NCI-H146 treated with DMSO at 0.1 percent for 48 hours (cell line): ENCODE data around the gene UBR4.

Experiments
- DNase-seq: peaks from one replicate; lab custom pipeline; 2025; ENCODE audit not compliant: unreplicated experiment; lab: John Stamatoyannopoulos, UW

Gene UBR4

DNA sequence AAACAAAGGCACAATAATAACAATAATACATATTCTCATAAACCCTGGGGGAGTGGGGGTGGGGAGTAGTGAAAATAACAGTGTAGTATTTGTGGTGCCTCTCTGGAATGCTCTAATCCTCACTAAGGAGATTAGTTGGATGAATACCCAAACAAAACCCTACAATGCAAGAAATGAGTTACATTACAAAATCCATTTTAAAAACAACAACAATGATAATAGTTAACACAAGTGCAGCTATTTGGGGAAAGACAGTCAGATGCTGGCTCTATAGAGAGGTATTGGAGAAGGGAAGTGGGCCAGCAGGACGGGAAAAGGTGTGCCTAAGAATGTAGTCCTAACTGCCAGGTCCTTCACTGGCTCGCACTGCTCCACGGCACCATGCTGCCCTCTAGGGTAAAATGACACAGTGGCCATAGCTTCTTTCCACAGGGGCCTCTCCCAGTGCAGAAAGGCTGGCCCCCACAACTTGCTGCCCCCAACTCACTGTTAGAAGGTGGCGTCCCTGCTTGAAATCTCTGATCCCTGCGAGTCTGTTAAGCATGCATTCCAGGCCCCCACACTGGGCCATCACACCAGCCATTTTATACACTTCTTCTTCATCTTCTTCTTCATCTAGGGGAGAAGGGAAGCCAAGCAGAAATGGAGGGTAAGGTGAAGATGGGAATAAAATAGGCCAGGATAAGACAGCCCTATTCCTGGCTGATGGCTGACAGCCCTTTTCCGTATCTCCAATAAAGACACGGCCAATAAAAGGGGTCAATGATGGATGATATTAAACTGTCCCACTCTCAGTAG is 113.8 kb downstream of the UBR4 start:
- DNase-seq, result no peak

DNA sequence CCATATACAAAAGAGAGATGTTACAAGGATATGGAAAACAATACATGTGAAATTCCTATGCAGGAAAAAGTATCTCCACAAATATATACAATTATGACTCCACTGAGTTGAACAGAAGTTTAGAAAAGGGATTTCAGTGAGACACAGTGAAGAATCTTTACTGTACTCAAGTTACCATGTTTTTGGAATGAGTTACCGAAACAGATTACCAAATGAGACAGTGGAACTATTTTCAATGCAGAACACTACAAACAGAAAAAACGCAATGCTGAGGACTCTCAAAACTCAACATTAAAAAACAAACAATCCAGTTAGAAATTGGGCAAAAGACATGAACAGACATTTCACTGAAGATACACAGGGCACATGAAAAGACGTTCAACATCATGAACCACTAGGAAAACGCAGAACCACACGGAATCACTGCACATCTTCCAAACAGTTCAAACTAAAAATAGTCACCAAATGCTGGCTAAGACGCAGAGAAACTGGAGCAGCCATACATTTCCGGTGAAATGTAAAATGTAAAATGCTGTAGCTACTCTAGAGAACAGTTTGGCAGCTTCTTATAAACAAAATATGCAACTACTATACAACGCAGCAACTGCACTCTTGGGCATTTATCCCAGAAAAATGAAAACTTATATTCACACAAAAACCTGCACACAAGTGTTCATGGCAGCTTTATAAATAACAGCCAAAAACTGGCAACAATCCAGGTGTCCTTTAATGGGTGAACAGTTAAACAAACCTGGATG is 118.7 kb downstream of the UBR4 start:
- no peak for DNase-seq

DNA sequence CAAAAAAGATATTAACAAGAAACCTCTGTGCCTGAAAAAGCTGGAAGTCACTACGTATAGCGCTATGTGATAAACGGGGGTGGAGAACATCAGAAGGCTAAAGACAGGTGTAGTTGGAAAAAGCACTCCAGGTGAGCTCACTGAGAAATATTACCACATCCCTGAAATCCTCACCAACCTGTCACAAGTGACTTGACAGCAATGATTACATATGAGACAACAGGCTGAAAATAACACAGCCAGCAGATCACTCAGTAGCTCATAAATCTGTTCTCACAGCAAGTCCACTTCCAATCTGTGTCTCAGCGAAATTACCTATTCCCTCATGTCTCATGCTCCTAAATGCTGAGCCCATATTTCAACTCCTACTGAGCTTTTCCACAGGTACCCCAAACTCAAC is 120.5 kb downstream of the UBR4 start:
- DNase-seq, result no peak

DNA sequence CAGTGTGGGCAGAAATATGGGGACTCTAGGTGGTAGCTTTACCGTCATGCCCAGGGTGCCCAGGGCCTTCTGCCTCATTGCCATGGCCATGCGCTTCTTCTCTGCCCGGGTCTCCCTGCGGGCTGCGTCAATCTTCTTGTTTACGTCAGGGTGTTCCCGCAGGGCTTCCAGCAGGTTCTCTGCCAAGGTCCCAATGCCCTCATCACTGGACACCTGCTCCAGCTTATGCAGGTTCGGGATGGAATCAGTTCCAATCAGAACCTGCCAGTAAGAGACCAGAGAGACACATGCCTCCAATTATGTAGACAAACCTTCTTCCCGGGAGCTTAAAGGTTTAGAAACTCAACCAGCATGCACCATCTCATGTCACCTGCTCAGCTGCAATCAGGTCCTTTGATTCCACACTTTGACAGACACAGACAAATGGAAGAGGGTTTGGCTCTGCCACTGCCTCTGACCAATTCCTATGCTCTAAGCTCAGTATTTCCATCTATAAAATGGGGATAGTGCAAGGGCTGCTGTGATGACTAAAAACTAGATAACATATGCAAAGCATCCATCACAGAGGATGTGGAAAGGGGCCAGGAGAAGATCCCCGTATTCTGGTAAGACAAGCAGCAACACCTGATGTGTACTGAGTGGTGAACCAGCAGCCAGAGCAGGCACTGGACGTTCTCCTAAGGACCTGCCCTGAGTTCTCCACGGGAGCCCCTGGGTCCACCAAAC is 121.2 kb downstream of the UBR4 start:
- no peak for DNase-seq

DNA sequence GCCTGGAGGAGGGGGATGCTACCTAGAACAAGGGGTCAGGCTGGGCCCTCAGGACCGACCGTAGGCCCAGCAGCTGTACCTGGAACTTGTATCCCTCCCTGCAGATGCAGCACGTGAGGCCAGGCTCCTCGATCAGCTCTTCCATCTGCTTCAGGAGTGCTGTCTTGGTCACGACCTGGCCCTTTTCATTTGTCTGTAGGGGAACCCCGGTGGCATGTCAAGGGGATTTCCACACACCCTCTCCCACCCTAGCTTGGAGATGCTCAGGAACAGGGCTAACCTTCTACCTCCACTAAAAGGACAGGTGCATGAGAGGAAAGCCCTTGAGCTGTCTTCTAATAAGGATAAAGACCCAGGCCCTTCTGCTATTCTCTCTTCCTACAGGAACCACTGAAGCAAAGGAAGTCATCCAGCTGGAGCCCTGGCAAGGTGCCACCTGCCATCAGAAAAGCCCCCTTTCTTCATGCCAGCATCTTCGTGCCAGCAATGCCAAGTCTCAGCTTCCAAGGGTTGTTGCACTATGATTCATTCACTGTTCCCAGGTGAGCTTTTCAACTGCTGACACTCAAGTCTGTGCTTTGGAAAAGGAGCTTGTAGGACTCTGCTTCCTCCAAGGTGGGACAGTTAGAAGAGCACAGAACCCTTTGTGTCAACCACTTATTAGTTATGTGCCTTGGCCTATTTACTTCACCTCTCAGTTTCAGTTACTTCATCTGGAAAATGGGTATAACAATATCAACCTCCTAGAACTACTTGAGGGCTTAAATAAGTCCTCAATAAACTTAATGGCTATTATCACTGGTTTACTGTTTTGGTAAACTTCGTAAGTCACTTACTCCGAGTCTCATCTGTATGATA is 122.1 kb downstream of the UBR4 start:
- no peak for DNase-seq

DNA sequence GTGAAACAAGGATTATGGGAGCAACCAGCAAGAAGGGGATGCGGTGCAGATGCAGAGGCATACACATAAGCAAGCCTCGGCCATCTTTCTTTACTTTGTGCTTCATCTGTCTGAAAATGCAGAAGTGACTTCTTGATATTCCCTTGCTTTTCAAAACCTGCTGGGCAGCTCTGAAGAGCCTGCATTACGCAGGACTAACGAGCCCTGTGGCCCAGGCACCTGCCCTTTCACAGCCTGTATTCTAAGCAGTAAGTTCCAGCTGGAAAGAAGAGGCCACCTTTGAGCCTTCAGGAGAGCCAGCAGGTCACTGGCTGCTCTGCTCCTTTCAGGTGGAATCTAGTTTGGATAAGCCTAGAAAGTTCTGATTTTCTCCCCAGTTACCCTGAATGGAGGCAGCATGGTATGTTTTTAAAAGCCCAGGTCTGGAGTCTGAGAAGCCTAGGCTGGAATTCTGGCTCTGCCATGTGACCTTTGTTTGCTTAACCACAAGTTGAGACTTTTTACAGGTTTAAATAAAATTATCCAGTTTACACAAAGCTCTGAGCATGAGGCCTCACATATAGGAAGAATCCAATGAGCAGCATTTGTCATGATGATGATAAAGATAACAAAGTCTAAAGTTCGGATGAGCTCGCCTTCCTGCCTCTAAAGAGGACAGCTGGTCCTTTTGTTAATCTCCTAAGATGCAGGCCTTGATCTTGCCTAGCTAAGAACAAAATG is 122.9 kb downstream of the UBR4 start:
- DNase-seq, result no peak

DNA sequence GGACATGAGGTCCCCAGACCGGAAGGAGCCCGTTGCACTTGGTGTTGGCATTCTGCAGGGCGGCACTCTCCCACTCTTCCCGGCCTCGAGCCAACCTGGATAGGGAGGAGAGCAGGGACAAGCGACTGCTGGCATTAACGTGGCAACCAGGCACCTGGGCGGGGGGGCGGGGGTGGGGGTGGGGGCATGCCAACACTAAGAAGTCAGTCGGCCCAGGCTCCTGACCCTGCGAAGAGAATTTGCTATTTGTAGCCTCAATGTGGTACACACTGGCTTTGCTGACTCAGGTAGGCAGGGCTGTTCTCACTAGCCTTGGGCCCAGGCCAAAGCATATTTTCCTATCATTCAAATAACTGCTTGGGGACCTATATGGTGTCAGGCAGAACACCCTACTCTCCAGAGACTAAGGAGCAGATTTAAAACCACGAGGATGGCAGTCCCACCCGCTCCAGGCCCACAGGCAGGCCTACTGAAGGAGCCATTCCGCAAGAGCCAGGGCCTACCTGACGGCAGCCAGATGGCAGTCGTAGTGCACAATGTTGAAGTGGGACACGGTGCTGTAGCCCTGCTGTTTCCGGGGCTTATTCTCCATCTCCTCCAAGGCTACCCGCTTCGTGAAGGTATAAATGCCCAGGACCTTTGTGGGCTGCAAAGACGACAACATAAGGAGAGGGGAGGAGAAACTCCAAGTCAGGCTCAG is 123.7 kb downstream of the UBR4 start:
- no peak for DNase-seq

DNA sequence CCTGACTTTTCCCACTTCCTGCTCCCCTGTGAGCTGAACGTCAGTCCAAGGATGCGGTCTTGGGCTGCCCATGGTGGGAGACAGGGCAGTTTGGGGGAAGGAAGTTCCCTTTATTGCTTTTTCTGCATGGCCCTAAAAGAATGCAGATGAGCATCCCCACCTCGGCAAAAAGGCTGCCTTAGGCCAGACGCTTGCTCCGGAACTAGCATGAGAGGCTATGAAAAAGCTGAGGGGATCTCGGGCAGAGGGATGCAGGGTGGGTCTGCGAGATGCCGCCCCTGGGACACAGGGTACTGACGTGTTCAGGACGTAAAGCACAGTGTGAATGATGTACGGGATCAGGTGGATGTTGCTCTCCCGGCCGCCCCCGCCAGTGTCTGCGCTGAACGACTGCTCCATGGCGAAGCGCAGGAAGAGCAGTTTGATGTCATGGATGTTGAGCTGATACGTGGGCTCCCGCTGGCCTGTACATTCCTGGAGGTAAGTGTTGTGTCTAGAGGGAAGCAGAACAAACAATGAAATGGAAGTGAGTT is 125.8 kb downstream of the UBR4 start:
- DNase-seq, result no peak

DNA sequence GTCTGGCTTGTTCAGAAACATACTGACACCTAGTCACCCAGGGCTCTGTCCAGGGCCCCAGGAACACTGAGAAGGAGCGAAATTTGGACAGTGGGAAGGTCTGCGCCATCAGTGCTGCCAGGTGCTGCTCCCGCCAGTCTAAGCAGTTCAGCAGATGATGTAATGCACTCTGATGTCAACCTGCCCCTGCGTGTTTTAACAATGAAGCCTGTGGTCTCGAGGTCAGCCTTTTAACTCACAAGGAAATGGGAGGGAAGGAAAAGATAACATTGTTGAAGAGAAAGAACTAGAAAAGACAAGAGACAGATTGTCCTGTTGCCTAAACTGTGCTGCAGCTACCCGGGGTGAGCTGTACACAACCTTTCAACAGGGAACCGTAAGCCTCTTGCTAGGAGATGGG is 127.0 kb downstream of the UBR4 start:
- DNase-seq, result no peak

DNA sequence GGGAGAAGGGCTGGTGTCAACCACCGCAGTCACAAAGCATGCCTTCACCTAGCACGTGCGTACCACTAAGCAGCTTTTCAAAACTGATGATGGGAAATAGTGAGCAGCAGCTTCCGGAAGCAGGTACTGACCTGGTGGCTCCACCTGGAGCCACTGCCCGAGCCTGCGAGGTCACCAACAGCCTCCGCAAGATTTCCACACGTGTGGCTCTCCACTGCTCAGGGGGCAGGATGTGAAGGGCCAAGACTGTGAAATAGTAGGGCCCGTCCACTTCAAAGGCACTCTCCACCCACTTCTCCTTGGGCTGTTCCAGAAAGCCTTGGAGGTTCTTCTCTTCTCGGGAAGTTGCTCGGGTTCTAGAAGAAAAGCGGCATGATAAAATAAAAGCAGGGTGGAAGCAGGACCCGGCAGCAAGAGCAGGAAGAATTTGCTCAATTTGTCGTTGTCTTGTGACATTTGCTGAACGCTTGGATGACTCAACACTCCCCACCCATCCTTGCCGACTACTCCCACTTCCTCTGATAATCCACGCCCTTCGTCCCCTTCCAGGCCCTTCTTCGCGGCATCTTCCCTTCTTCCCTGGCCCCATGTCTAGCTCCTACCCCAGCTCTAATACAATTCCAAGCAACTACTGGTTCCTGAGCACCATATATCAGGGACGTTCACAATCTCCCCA is 128.7 kb downstream of the UBR4 start:
- DNase-seq, result no peak

DNA sequence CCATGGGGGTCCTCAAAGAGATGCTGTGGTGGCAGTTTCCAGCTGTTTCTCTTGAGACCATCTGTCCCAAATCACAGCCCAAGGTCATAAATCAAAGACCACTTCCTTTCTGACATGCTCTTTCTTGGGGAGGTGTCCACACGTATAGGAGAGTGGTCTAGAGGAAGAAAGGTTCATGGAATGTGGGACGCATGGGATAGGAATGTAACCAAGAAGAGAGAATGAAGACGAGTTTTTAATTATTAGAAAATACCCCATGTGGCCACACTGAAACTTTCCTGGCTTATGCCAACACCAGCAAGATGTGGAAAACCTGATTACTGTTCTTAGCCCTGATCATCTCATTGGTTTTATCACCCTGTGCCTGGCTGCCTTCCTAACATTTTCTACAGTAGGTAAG is 129.3 kb downstream of the UBR4 start:
- DNase-seq, result no peak

DNA sequence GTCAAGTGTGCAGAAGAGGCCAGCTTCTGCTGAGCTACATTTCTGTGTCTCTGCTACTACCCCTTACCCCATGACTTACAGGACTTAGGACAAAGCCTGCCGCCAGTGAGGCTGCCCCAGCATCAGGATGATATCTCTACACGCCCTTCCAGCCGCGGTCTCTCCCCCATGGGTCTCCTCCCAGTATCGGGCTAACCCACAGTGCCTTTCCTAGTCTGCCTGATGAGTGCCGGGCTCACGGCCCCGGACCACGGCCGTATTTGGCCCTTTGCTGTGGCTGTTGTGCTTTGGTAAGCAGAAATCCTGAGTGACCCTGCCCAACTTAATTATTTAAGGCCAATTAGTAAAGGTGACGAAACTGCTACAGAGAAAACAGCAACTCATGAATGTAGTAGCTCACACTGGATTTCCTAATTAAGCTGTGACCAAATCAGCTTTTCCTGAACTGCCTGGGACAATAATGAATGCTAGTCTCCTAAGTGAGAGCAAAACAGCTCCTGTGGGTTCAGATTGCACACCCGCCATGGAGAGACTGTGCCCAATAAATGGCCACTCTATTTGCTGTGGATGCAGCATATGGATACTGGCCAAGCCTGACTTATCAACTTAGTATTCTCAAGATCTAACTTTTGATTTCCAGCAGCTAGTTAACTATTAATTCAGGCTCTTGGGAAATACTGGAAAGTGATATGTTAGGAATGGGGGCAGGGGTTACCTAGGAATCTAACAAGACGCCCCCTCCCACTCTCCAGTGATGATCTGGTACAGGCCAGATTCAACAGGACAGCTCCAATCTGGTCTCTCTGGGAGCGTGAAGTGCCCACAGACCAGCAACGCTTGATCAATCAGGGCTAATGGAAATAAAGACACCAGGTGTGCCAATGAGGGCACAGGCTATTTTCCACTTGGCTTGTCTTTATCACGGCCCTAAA is 130.3 kb downstream of the UBR4 start:
- no peak for DNase-seq

DNA sequence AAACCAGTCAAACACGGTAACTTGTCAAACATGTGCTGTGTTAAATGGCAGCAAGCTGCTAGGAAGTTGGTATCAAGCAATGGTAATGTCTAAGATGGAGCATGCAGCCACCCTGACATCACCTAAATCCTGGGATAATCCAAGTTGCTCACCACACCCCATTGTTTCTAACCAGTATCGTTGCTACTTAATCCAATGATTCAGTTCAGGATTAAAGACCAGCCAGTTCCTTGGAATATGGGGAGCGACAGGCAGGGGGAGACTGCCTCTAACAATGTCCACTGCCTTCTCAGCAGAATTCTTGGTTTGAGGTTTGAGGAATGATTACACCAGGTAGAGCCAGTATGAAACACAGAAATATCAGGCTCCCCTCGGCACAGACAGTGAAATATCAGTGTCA is 131.5 kb downstream of the UBR4 start:
- DNase-seq, result no peak

DNA sequence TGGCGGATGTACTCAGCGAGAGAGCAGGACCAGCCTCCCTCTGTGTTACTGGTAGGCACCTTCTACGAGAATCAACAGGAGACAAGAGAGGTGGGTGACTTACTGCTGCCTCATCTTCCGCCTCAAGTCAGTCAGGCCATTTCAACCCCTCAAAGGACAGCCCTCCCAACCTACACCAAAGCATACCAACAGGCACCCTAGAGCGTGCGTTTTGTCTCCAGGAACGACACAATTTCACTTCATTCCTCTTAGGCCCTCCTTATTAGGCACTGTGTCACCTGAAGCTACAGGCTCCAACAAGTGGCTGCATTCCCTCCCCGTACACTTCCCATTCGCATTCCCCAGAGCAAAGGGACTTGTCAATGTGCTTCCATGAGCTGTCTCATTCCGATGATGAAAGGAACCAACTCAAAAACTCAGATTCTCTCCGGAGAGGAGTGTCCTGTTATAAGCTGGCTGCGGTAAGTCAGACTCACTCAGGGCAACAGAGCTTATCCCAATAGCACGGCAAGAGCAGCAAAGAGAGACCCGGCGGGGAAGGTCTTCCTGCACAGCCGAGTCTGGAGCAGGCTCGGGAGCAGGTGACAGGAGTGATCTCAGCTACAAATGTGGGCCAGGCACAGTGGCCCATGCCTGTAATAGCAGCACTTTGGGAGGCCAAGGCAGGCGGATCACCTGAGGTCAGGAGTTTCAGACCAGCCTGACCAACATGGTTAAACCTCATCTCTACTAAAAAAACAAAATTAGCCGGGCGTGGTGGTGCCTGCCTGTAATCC is 133.0 kb downstream of the UBR4 start:
- DNase-seq, result no peak

DNA sequence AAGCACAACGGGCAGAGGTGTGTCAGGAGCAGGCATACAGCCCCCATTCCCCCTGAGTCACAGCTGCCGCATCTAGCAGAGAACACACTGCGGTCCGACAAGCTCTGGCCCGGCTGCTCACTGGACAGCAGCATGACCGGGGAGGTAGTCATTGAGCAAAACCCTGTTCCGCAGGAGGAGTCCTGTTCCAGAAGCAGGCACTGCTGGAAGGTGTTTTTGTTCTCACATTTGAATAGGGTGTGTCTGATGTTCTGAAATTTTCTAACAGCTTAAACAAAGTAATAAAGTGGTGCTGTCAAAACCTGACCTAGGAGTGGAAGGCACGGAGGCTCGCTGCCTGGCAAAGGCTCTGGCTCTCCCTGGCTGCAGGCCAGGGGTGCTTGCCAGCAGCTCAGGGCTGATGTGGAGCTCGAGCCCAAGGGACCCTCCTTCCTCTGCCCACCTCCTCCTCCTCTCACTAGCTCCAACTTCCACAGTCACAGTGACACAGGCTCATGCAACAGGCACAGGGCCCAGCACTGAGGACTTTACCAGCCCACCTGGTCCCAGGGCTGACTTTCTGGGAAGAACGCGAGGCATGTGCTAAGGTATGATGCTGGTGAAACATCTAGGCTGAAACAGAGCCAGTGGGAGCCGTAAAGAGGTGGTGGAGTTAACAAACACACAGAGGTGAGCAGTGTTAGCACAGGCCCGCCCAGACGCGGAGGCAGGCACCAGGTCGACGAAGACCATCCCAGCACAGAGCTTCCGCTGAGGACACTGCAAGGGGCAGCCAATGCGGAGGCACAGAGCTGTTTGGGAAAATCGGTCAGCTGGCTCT is 135.0 kb downstream of the UBR4 start:
- no peak for DNase-seq

DNA sequence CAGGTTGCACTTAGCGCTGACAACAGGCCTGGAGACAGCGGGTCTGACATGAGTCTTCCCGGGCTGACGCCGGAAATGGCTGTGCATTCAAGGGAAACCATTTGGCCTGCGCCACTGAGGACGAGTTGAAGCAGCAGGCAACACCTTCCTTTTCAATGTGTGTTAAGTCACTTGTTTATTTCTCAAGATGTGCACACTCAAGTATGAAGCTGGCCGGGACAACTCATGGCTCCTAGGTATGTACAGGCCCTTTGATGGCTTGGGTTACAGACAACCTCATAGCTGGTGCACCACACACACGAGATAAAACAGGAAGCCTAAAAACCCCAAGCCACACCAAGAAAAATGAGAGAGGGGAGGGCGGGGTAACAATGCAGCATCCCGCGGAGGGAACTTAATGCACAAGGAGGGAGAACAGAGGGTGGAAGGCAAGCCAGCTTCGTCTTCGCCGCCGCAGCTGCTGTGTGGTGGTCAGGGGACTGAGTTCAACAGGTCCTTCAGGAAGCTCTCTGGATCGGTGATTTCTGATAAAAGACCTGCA is 135.6 kb downstream of the UBR4 start:
- no peak for DNase-seq
